Esophagus (tissue), 2 donors: Measurements from ENCODE around the gene PCYT1B. TPM values are rescaled to one million over a fixed set of nuclear protein-coding genes. Genes with fewer than 3 reads are reported as not detected.
"Not testable (repeated sequence)": the region's sequence is repeated elsewhere in the genome, so short reads cannot be mapped to it uniquely, and the experiment has no call there.

Experiments
- H3K27ac ChIP-seq, 2 donors: one replicate each; pipeline ENCODE4 v1.5.1; 2013; ENCODE audit warnings: low read depth in 2 of 2, mild to moderate bottlenecking in 2 of 2, inconsistent platforms in 1 of 2, low read length in 1 of 2, moderate library complexity in 1 of 2
- H3K27me3 ChIP-seq, 2 donors: one replicate each; pipeline ENCODE4 v1.6.1; 2013; ENCODE audit warnings: low read length in 2 of 2, control low read depth in 1 of 2, mild to moderate bottlenecking in 1 of 2; ENCODE audit not compliant: insufficient read depth in 2 of 2, control insufficient read depth in 1 of 2
- H3K36me3 ChIP-seq, 2 donors: one replicate each; pipeline ENCODE4 v1.6.1; 2013; ENCODE audit warnings: low read length in 1 of 2; ENCODE audit not compliant: control insufficient read depth in 2 of 2, insufficient read depth in 2 of 2
- H3K4me1 ChIP-seq, 2 donors: one replicate each; pipeline ENCODE4 v1.6.1; 2013; ENCODE audit warnings: low read length in 1 of 2; ENCODE audit not compliant: control insufficient read depth in 2 of 2, insufficient read depth in 2 of 2
- H3K4me3 ChIP-seq, 2 donors: one replicate each; pipeline ENCODE4 v1.5.1; 2013; ENCODE audit warnings: low read length in 2 of 2, mild to moderate bottlenecking in 2 of 2, low read depth in 1 of 2, moderate library complexity in 1 of 2
- H3K9me3 ChIP-seq, 2 donors: one replicate each; pipeline ENCODE4 v1.6.1; 2013; ENCODE audit warnings: mild to moderate bottlenecking in 2 of 2, low read depth in 1 of 2, low read length in 1 of 2, moderate library complexity in 1 of 2; ENCODE audit not compliant: control insufficient read depth in 2 of 2, insufficient read depth in 1 of 2
- WGBS, 2 donors: extraction: QIAGEN DNeasy Blood & Tissue Kit; methylation state at CpG; one replicate each; pipeline ENCODE4 v1.1.7; 2013; 5-methylcytosine and 5-hydroxymethylcytosine counted together
- polyA plus RNA-seq, 2 donors: library from polyadenylated mRNA; stranded (reverse); fragments of 200-250 nt; gene quantifications; one replicate each; pipeline ENCODE4 v1.2.3, GENCODE V29; 2013
- donor health status: healthy with polysubstance abuse.
- donor health status: Bipolar disorder and iron deficiency.

The PCYT1B gene
- polyA plus RNA-seq, 2 donors, result 0.33 to 0.40 TPM

- no peak overlapping the region for H3K27ac ChIP-seq
- H3K4me1 ChIP-seq, result no peaks in the 10 kb centered on the region
- no peaks in the 10 kb centered on the region for H3K9me3 ChIP-seq
- peaks cover 0 to 5% of the 10 kb centered on the region in 2 donors for H3K27me3 ChIP-seq
- no peaks in the 10 kb centered on the region for H3K36me3 ChIP-seq
- 59 to 68% methylated on average over 11 of the region's 11 CpGs for WGBS, 2 donors
- H3K4me3 ChIP-seq, result no peak overlapping the region
Observed at GRCh38 chrX:24672701-24673190, 25.6 kb upstream of the PCYT1B start.

DNA sequence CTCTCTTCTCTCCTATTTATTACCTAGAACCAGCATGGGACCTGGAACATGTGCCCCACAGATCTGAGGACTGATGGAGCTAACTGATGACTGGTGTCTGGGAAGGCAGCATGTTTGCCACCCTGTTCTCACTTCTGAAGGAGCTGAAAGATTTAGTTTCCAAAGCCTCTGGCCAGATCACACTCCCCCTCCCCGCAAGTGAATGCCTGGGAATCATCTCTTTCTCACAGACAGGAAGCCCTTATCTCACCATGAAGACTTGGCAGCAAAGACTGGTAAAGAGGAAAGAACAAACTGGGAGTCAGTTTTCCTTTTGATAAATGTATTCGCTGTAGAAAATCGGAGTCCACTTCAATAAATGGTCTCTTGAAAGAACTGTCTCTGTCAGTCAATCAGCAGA is 21.0 kb upstream of the PCYT1B start:
- 48 to 57% methylated on average over 3 of the region's 3 CpGs for WGBS, 2 donors
- Histone ChIP-seq H3K9me3 (no peaks in the 10 kb centered on the region), H3K27me3 (peaks cover 0 to 2% of the 10 kb centered on the region in 2 donors), H3K27ac (no peak overlapping the region), H3K4me3 (no peak overlapping the region), H3K4me1 (no peaks in the 10 kb centered on the region), H3K36me3 (no peaks in the 10 kb centered on the region)

- H3K9me3 ChIP-seq, result no peaks in the 10 kb centered on the region
- 67 to 88% methylated on average over 4 of the region's 4 CpGs for WGBS, 2 donors
- no peaks in the 10 kb centered on the region for H3K36me3 ChIP-seq
- no peak overlapping the region for H3K27ac ChIP-seq
- H3K27me3 ChIP-seq, result peaks cover 0 to 6% of the 10 kb centered on the region in 2 donors
- no peaks in the 10 kb centered on the region for H3K4me1 ChIP-seq
- H3K4me3 ChIP-seq, result no peak overlapping the region
Observed at GRCh38 chrX:24662352-24662751, 15.2 kb upstream of the PCYT1B start.

GRCh38 chrX:24661292-24661691 is 14.1 kb upstream of the PCYT1B start:
- H3K4me3 ChIP-seq, result no peak overlapping the region
- no peak overlapping the region for H3K27ac ChIP-seq
- H3K4me1 ChIP-seq, result no peaks in the 10 kb centered on the region
- H3K36me3 ChIP-seq, result no peaks in the 10 kb centered on the region
- no peaks in the 10 kb centered on the region for H3K9me3 ChIP-seq
- peaks cover 0 to 6% of the 10 kb centered on the region in 2 donors for H3K27me3 ChIP-seq

GRCh38 chrX:24659646-24660045 is 12.5 kb upstream of the PCYT1B start:
- no peak overlapping the region for H3K27ac ChIP-seq
- H3K4me1 ChIP-seq, result no peaks in the 10 kb centered on the region
- WGBS, 2 donors, result 54 to 59% methylated on average over 3 of the region's 3 CpGs
- no peaks in the 10 kb centered on the region for H3K9me3 ChIP-seq
- no peak overlapping the region for H3K4me3 ChIP-seq
- H3K27me3 ChIP-seq, result peaks cover 0 to 6% of the 10 kb centered on the region in 2 donors
- no peaks in the 10 kb centered on the region for H3K36me3 ChIP-seq

DNA sequence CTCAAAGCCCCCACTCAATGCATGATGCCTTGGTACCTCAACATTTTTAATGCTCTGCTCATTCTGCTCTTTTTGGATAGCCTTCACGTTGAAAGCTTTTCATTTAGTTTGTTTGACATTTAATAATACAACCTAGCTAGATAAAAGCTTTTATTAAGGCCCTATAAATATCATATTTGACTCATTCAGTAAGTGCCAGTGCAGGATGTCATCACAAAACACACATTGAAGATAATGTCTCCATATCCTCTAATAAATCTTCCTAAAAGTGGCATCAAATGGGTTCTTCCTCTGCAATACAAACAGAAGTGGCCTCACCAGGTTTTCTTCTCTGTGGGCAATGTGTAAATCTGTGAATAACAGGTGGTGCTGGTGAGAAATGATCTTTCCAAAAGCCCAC is 12.0 kb upstream of the PCYT1B start:
- H3K4me3 ChIP-seq, result no peak overlapping the region
- H3K27ac ChIP-seq, result no peak overlapping the region
- peaks cover 0 to 6% of the 10 kb centered on the region in 2 donors for H3K27me3 ChIP-seq
- WGBS, 2 donors, result 36 to 62% methylated on average over 1 of the region's 1 CpG
- H3K9me3 ChIP-seq, result no peaks in the 10 kb centered on the region
- no peaks in the 10 kb centered on the region for H3K4me1 ChIP-seq
- no peaks in the 10 kb centered on the region for H3K36me3 ChIP-seq

DNA sequence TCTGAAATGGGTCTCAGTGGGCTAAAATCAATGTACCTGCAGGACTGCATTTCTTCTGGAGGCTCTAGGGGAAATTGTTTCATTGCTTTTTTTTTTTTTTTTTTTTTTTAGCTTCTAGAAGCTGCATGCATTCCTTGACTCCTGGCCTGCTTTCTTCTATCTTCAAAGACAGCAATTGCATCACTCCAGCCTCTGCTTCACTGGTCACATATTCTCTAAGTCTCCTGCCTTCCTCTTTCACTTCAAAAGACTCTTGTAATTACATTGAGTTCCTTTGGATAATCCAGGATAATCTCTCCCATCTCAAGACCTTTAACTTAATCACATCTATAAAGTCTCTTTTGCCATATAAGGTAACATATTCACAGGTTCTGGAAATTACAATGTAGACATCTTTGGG is 11.3 kb upstream of the PCYT1B start:
- H3K4me1 ChIP-seq, result no peaks in the 10 kb centered on the region
- H3K4me3 ChIP-seq, result no peak overlapping the region
- H3K36me3 ChIP-seq, result no peaks in the 10 kb centered on the region
- no peaks in the 10 kb centered on the region for H3K9me3 ChIP-seq
- peaks cover 0 to 4% of the 10 kb centered on the region in 2 donors for H3K27me3 ChIP-seq
- no peak overlapping the region for H3K27ac ChIP-seq

DNA sequence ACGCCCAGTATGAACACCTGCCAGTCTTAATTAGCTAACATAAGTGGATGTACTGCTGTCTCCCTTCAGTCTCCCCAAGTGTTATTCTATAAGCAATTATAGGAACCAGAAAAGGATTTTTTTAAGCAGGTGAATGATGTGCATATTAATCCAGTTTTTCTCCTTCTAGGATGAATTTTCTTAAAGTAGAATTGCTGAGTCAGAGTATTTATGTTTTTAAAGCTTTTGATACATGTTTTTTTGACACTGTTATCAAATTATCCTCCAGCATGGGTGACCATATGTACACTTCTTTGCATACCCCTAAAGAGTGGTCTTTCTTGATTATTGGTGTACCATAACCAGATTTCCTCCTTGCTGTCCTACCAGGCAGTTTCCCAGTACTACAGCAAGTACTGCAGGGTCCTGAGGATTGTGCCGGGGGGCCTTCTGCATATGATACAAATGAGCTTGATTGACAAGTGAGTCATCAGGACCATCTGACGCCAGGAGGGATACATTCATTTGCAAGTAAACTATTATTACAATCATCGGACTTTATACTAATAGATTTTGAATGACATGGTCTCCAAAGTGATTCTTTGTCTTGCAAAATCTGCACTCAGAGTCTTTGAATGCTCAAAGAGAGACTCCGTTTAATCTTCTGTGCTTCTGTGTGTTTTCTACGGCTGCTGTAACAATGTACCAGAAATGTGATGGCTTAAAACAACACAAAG is 10.7 kb upstream of the PCYT1B start:
- H3K4me3 ChIP-seq, result no peak overlapping the region
- no peaks in the 10 kb centered on the region for H3K36me3 ChIP-seq
- peaks cover 0 to 4% of the 10 kb centered on the region in 2 donors for H3K27me3 ChIP-seq
- no peaks in the 10 kb centered on the region for H3K4me1 ChIP-seq
- no peaks in the 10 kb centered on the region for H3K9me3 ChIP-seq
- H3K27ac ChIP-seq, result no peak overlapping the region
- WGBS, 2 donors, result 67 to 70% methylated on average over 6 of the region's 6 CpGs

GRCh38 chrX:24655679-24656078 is 8.5 kb upstream of the PCYT1B start:
- H3K27ac ChIP-seq, H3K4me3 ChIP-seq: not testable (repeated sequence)
- 71 to 80% methylated on average over 8 to 9 of the region's 9 CpGs for WGBS, 2 donors

GRCh38 chrX:24651783-24652182 is 4.6 kb upstream of the PCYT1B start:
- no peaks in the 10 kb centered on the region for H3K27me3 ChIP-seq
- no peak overlapping the region for H3K27ac ChIP-seq
- no peak overlapping the region for H3K4me3 ChIP-seq
- peaks cover 3 to 4% of the 10 kb centered on the region in 2 donors for H3K4me1 ChIP-seq
- no peaks in the 10 kb centered on the region for H3K9me3 ChIP-seq
- 77 to 89% methylated on average over 2 of the region's 2 CpGs for WGBS, 2 donors
- H3K36me3 ChIP-seq, result no peaks in the 10 kb centered on the region

More at GRCh38 chrX:24655679-24656078, 8.5 kb upstream of the PCYT1B start:
- H3K36me3 ChIP-seq, H3K27me3 ChIP-seq, H3K9me3 ChIP-seq, H3K4me1 ChIP-seq: not testable (repeated sequence)
